ENCODE measurements around the gene HOXA10.

Gene HOXA10

GRCh38 chr7:27203365-27203953 lies 29.3 kb upstream of the HOXA10 start:
- DNase-seq = no peak

GRCh38 chr7:27202862-27203134 lies 28.7 kb upstream of the HOXA10 start:
- no peak for DNase-seq

- DNase-seq = no peak
These were observed 28.1 kb upstream of the HOXA10 start for GRCh38 chr7:27202018-27202861.

- no peak for DNase-seq
These were observed 27.5 kb upstream of the HOXA10 start for GRCh38 chr7:27201580-27202017.

- DNase-seq = no peak
These were observed 26.9 kb upstream of the HOXA10 start for GRCh38 chr7:27200761-27201579.

- DNase-seq = peak; percentile 78
These were observed 26.0 kb upstream of the HOXA10 start, which contains the start of gene HOXA13 for GRCh38 chr7:27199849-27200760. HOXA13 (minus strand) TSS chr7:27200091; CDS start chr7:27200077, 14 bp downstream.

GRCh38 chr7:27198871-27199801 lies 25.0 kb upstream of the HOXA10 start:
- DNase-seq = peak; percentile 40

- peak; percentile 14 for DNase-seq
These were observed 24.2 kb upstream of the HOXA10 start for GRCh38 chr7:27198138-27198841.

GRCh38 chr7:27197137-27198042 lies 23.3 kb upstream of the HOXA10 start:
- no peak for DNase-seq

- peak; percentile 73 for DNase-seq
These were observed 22.2 kb upstream of the HOXA10 start for GRCh38 chr7:27196287-27196767.

GRCh38 chr7:27194686-27195379 lies 20.7 kb upstream of the HOXA10 start:
- DNase-seq = no peak

- no peak for DNase-seq
These were observed 19.9 kb upstream of the HOXA10 start for GRCh38 chr7:27194002-27194352.

- no peak for DNase-seq
These were observed 19.3 kb upstream of the HOXA10 start for GRCh38 chr7:27193335-27194001.

- DNase-seq = no peak
These were observed 18.6 kb upstream of the HOXA10 start for GRCh38 chr7:27192546-27193334.

- no peak for DNase-seq
These were observed 17.9 kb upstream of the HOXA10 start for GRCh38 chr7:27191833-27192545.

GRCh38 chr7:27191161-27191731 lies 17.1 kb upstream of the HOXA10 start:
- DNase-seq = no peak
